ENCODE measurements around the gene BSPRY. TPM values are rescaled to one million over a fixed set of nuclear protein-coding genes. Genes with fewer than 3 reads are reported as not detected.
A peak's percentile ranks its signal among the peaks of the same experiment; 100 is the strongest.
"Not testable (repeated sequence)": the region's sequence is repeated elsewhere in the genome, so short reads cannot be mapped to it uniquely, and the experiment has no call there.

BSPRY gene
- total RNA-seq, 2 experiments from 2014 or later: 5.7 to 6.6 TPM

- intact Hi-C loops (cut with DNase I, micrococcal nuclease): no loop called here
- DNase-seq (no peak), ATAC-seq (no peak)
- Mint-ChIP-seq H3K9me3 (ENCODE audit: low read depth) (no peaks in the 10 kb centered on the region), H3K36me3 (ENCODE audit: low read depth) (peaks cover 4% of the 10 kb centered on the region), H3K27me3 (no peaks in the 10 kb centered on the region), H3K4me3 (no peak overlapping the region), H3K27ac (no peak overlapping the region), H3K4me1 (peaks cover 11% of the 10 kb centered on the region)
- ChIA-PET CTCF (interaction anchor here (0.7 to 1.6 kb wide), 2 partner anchors 11 to 237 kb away, joined by 3 to 4 read pairs; no protein-coding TSS in a partner anchor), POLR2A (no interaction called here)
Measured at GRCh38 chr9:113395000-113395861, 45.9 kb downstream of the BSPRY start.

GRCh38 chr9:113397203-113397631 lies 47.9 kb downstream of the BSPRY start:
- no peak for DNase-seq
- intact Hi-C loops (cut with DNase I, micrococcal nuclease): no loop called here
- CTCF ChIA-PET: interaction anchor here (1.6 kb wide), 1 partner anchor 9 kb away, joined by 4 read pairs; no protein-coding TSS in a partner anchor

GRCh38 chr9:113398796-113399195 lies 49.5 kb downstream of the BSPRY start:
- Mint-ChIP-seq H3K36me3 (ENCODE audit: low read depth) (no peaks in the 10 kb centered on the region), H3K9me3 (ENCODE audit: low read depth) (no peaks in the 10 kb centered on the region), H3K27me3 (no peaks in the 10 kb centered on the region), H3K27ac (no peak overlapping the region), H3K4me1 (peaks cover 19% of the 10 kb centered on the region), H3K4me3 (no peak overlapping the region)
- no peak for DNase-seq
- intact Hi-C loops (cut with DNase I, micrococcal nuclease): no loop called here
- ATAC-seq: no peak
- ChIA-PET POLR2A (interaction anchor here (0.6 to 1.3 kb wide), 2 partner anchors 13 to 14 kb away, joined by 3 to 7 read pairs; no protein-coding TSS in a partner anchor), CTCF (interaction anchor here (0.6 to 4.5 kb wide), 6 partner anchors 12 to 257 kb away, joined by 3 to 38 read pairs (median 4); partner anchors contain the start of genes C9orf43 and POLE3)

More at GRCh38 chr9:113397203-113397631, 47.9 kb downstream of the BSPRY start:
- no peaks in the 10 kb centered on the region for H3K9me3 Mint-ChIP-seq (ENCODE audit: low read depth)
- POLR2A ChIA-PET: no interaction called here
- H3K4me3 Mint-ChIP-seq: no peak overlapping the region
- peaks cover 19% of the 10 kb centered on the region for H3K4me1 Mint-ChIP-seq
- H3K36me3 Mint-ChIP-seq (ENCODE audit: low read depth): peaks cover 4% of the 10 kb centered on the region
- no peak overlapping the region for H3K27ac Mint-ChIP-seq
- ATAC-seq: no peak
- no peaks in the 10 kb centered on the region for H3K27me3 Mint-ChIP-seq

- no peak for ATAC-seq
- H3K27me3 Mint-ChIP-seq: no peaks in the 10 kb centered on the region
- no peaks in the 10 kb centered on the region for H3K36me3 Mint-ChIP-seq (ENCODE audit: low read depth)
- no peak overlapping the region for H3K27ac Mint-ChIP-seq
- intact Hi-C loops (cut with DNase I, micrococcal nuclease): loop anchor here in 1 of 2 experiments (2.0 kb wide), 3 partner anchors 91 to 259 kb away; partner anchors contain the start of gene SLC31A2
- H3K9me3 Mint-ChIP-seq (ENCODE audit: low read depth): no peaks in the 10 kb centered on the region
- H3K4me3 Mint-ChIP-seq: peak overlapping the region; percentile 86
- ChIA-PET POLR2A (interaction anchor here (1.3 to 2.5 kb wide), 2 partner anchors 10 to 13 kb away, joined by 3 to 13 read pairs; partner anchors contain the start of genes C9orf43 and POLE3), CTCF (interaction anchor here (0.6 to 4.5 kb wide), 9 partner anchors 11 to 256 kb away, joined by 3 to 38 read pairs (median 5); partner anchors contain the start of genes C9orf43, CDC26, HDHD3 and POLE3)
- H3K4me1 Mint-ChIP-seq: peaks cover 19% of the 10 kb centered on the region
- no peak for DNase-seq
Measured at GRCh38 chr9:113399646-113400200, 50.4 kb downstream of the BSPRY start.

- H3K4me1 Mint-ChIP-seq: peaks cover 19% of the 10 kb centered on the region
- H3K4me3 Mint-ChIP-seq: peak within 1 kb of the TSS; percentile 86
- no peaks in the 10 kb centered on the region for H3K9me3 Mint-ChIP-seq (ENCODE audit: low read depth)
- ChIA-PET CTCF (interaction anchor here (0.6 to 4.5 kb wide), 19 partner anchors 10 to 257 kb away, joined by 3 to 38 read pairs (median 4); partner anchors contain the start of genes BSPRY, C9orf43, CDC26 and FKBP15), POLR2A (interaction anchor here (0.5 to 2.5 kb wide), 3 partner anchors 9 to 127 kb away, joined by 3 to 13 read pairs (median 4); partner anchors contain the start of genes C9orf43 and POLE3)
- no peaks in the 10 kb centered on the region for H3K27me3 Mint-ChIP-seq
- peak; percentile 100 for DNase-seq
- intact Hi-C loops (cut with DNase I, micrococcal nuclease): loop anchor here (1.0 to 2.0 kb wide), 11 partner anchors 9 to 258 kb away; partner anchors contain the start of genes C9orf43 (in 2 of the 2), CDC26 (in 2 of the 2), FKBP15 (in 2 of the 2) and POLE3 (in 2 of the 2)
- peak within 1 kb of the TSS; percentile 84 for H3K27ac Mint-ChIP-seq
- no peaks in the 10 kb centered on the region for H3K36me3 Mint-ChIP-seq (ENCODE audit: low read depth)
- peak; percentile 99 for ATAC-seq
Measured at GRCh38 chr9:113401027-113401792, 51.9 kb downstream of the BSPRY start, which contains the start of gene ALAD. TSS of gene ALAD (minus strand) at chr9:113401284. CDS start at chr9:113393559, 7,725 bp downstream.

GRCh38 chr9:113403646-113404045 lies 54.3 kb downstream of the BSPRY start:
- H3K27ac Mint-ChIP-seq: peak overlapping the region; percentile 47
- no peaks in the 10 kb centered on the region for H3K9me3 Mint-ChIP-seq (ENCODE audit: low read depth)
- intact Hi-C loops (cut with DNase I, micrococcal nuclease): no loop called here
- H3K36me3 Mint-ChIP-seq (ENCODE audit: low read depth): peaks cover 18% of the 10 kb centered on the region
- DNase-seq: no peak
- POLR2A ChIA-PET: no interaction called here
- ATAC-seq: no peak
- H3K27me3 Mint-ChIP-seq: no peaks in the 10 kb centered on the region
- H3K4me3 Mint-ChIP-seq: no peak overlapping the region
- H3K4me1 Mint-ChIP-seq: peaks cover 36% of the 10 kb centered on the region
- CTCF ChIA-PET: interaction anchor here (0.6 to 4.3 kb wide), 10 partner anchors 10 to 255 kb away, joined by 3 to 37 read pairs (median 4); partner anchors contain the start of genes CDC26 and PRPF4

- ATAC-seq; intact Hi-C loops (cut with DNase I, micrococcal nuclease); H3K9me3 Mint-ChIP-seq (ENCODE audit: low read depth); H3K4me3 Mint-ChIP-seq; DNase-seq; H3K27me3 Mint-ChIP-seq: not testable (repeated sequence)
- Mint-ChIP-seq H3K4me1 (peaks cover 35% of the 10 kb centered on the region), H3K27ac (peak overlapping the region; percentile 70), H3K36me3 (ENCODE audit: low read depth) (peaks cover 34% of the 10 kb centered on the region)
- ChIA-PET POLR2A (interaction anchor here (0.7 kb wide), 1 partner anchor 44 kb away, joined by 3 read pairs; no protein-coding TSS in a partner anchor), CTCF (interaction anchor here (0.7 to 2.1 kb wide), 10 partner anchors 10 to 331 kb away, joined by 3 to 14 read pairs (median 4); partner anchors contain the start of genes CDC26 and PRPF4)
Measured at GRCh38 chr9:113406353-113406752, 57.0 kb downstream of the BSPRY start.

- H3K27me3 Mint-ChIP-seq; POLR2A ChIA-PET; H3K9me3 Mint-ChIP-seq (ENCODE audit: low read depth): not testable (repeated sequence)
- Mint-ChIP-seq H3K36me3 (ENCODE audit: low read depth) (peaks cover 34% of the 10 kb centered on the region), H3K4me3 (peak overlapping the region; percentile 11), H3K4me1 (peaks cover 35% of the 10 kb centered on the region), H3K27ac (peak overlapping the region; percentile 70)
- DNase-seq (peak; percentile 78), ATAC-seq (peak; percentile 11)
- intact Hi-C loops (cut with DNase I, micrococcal nuclease): loop anchor here (1.0 kb wide), 2 partner anchors 98 to 133 kb away; no protein-coding TSS in a partner anchor
- CTCF ChIA-PET: interaction anchor here (0.9 to 2.4 kb wide), 10 partner anchors 56 to 331 kb away, joined by 3 to 14 read pairs (median 4); partner anchors contain the start of genes CDC26, PRPF4 and WDR31
Measured at GRCh38 chr9:113406873-113407511, 57.7 kb downstream of the BSPRY start.

- ATAC-seq (no peak), DNase-seq (no peak)
- ChIA-PET CTCF (interaction anchor here (0.6 to 3.8 kb wide), 9 partner anchors 10 to 1778 kb away, joined by 3 to 38 read pairs (median 7); partner anchors contain the start of genes ALAD, CDC26, DNAJC25 and PRPF4), POLR2A (interaction anchor here (0.5 to 2.6 kb wide), 9 partner anchors 9 to 1084 kb away, joined by 3 to 13 read pairs (median 7); partner anchors contain the start of genes ALAD, CDC26, FKBP15 and PRPF4)
- Mint-ChIP-seq H3K4me3 (peak overlapping the region; percentile 98), H3K27ac (peak overlapping the region; percentile 100), H3K9me3 (ENCODE audit: low read depth) (no peaks in the 10 kb centered on the region), H3K4me1 (peaks cover 36% of the 10 kb centered on the region), H3K27me3 (no peaks in the 10 kb centered on the region), H3K36me3 (ENCODE audit: low read depth) (peaks cover 34% of the 10 kb centered on the region)
- intact Hi-C loops (cut with DNase I, micrococcal nuclease): no loop called here
Measured at GRCh38 chr9:113409481-113409880, 60.1 kb downstream of the BSPRY start.
